PC-3 (cell line): ENCODE data around the gene UBA6. TPM values are rescaled to one million over a fixed set of nuclear protein-coding genes. Genes with fewer than 3 reads are reported as not detected.
A peak's percentile ranks its signal among the peaks of the same experiment; 100 is the strongest.

Source experiments
- ATAC-seq: fragments of 200-7000 bp; cut with Tn5 transposase; 2 replicates; pipeline ENCODE4 v1.9.1; 2020; ENCODE audit warnings: mild to moderate bottlenecking, moderate library complexity
- BruUV-seq: library from RNA; stranded (reverse); fragments of 400-500 nt; replicated peaks from 2 replicates; lab custom pipeline; 2021; lab: Mats Ljungman, UMichigan
- CTCF ChIA-PET: fragments of 300-600 bp; sonication (Branson Sonifier 250); formaldehyde crosslinking; loops from one replicate; lab custom pipeline; 2022; ENCODE audit warnings: antibody characterized with exemption; lab: Charles Lee
- POLR2A ChIA-PET: fragments of 300-600 bp; sonication (Branson Sonifier 250); formaldehyde crosslinking; loops from one replicate; lab custom pipeline; 2022; ENCODE audit warnings: antibody characterized with exemption; ENCODE audit not compliant: unreplicated experiment; lab: Charles Lee
- DNase-seq: peaks from one replicate; pipeline ENCODE4 v3.0.0-alpha.2; 2015
- H2AFZ ChIP-seq: fragments of 300-600 bp; sonication (generic); 2 replicates; pipeline ENCODE4 v1.6.0; 2016; ENCODE audit warnings: antibody characterized with exemption, low read length
- H3F3A ChIP-seq: fragments of 300-600 bp; sonication (generic); one replicate; pipeline ENCODE4 v1.6.0; 2017; ENCODE audit warnings: antibody characterized with exemption, low read length, control low read depth, mild to moderate bottlenecking; ENCODE audit not compliant: unreplicated experiment
- H3K27ac ChIP-seq: fragments of 300-600 bp; sonication (generic); 2 replicates; pipeline ENCODE4 v1.5.1; 2016; ENCODE audit warnings: mild to moderate bottlenecking, low read length
- H3K27me3 ChIP-seq: fragments of 300-600 bp; sonication (generic); 2 replicates; pipeline ENCODE4 v1.6.1; 2016; ENCODE audit warnings: low read length, mixed read lengths
- H3K36me3 ChIP-seq: fragments of 300-600 bp; sonication (generic); 2 replicates; pipeline ENCODE4 v1.6.1; 2016; ENCODE audit warnings: low read depth, mixed run types, low read length, mixed read lengths
- H3K4me1 ChIP-seq: fragments of 300-600 bp; sonication (generic); 2 replicates; pipeline ENCODE4 v1.5.1; 2016; ENCODE audit warnings: low read length; ENCODE audit not compliant: insufficient read depth
- H3K4me2 ChIP-seq: fragments of 300-600 bp; sonication (generic); 2 replicates; pipeline ENCODE4 v1.6.0; 2016; ENCODE audit warnings: low read length
- H3K4me3 ChIP-seq: fragments of 300-600 bp; sonication (generic); 2 replicates; pipeline ENCODE4 v1.5.1; 2016; ENCODE audit warnings: mild to moderate bottlenecking, low read length, mixed read lengths
- H3K79me2 ChIP-seq: fragments of 300-600 bp; sonication (generic); 2 replicates; pipeline ENCODE4 v1.6.1; 2017; ENCODE audit warnings: low read length, mixed read lengths
- H3K9ac ChIP-seq: fragments of 300-600 bp; sonication (generic); 2 replicates; pipeline ENCODE4 v1.6.0; 2016; ENCODE audit warnings: mild to moderate bottlenecking, low read length
- H3K9me2 ChIP-seq: fragments of 300-600 bp; sonication (generic); replicated peaks from 2 replicates; pipeline ENCODE4 v1.6.1; 2016; ENCODE audit warnings: mixed run types, low read length, mixed read lengths
- H3K9me3 ChIP-seq: fragments of 300-600 bp; sonication (generic); 2 replicates; pipeline ENCODE4 v1.6.1; 2016; ENCODE audit warnings: low read length, mixed read lengths
- H4K20me1 ChIP-seq: fragments of 300-600 bp; sonication (generic); 2 replicates; pipeline ENCODE4 v1.6.1; 2016; ENCODE audit warnings: low read length, mixed read lengths
- EZH2 ChIP-seq: fragments of 300-600 bp; sonication (generic); IDR thresholded peaks from one replicate; pipeline ENCODE4 v1.6.1; 2017; ENCODE audit warnings: antibody characterized with exemption, mild to moderate bottlenecking, low read length; ENCODE audit not compliant: unreplicated experiment
- EZH2phosphoT487 ChIP-seq: fragments of 300-600 bp; sonication (generic); IDR thresholded peaks from 2 replicates; pipeline ENCODE4 v1.6.1; 2018; ENCODE audit warnings: mild to moderate bottlenecking, antibody characterized with exemption, low read length, borderline replicate concordance
- intact Hi-C: fragments of 100-400 bp; cut with micrococcal nuclease; formaldehyde crosslinking; loops from 2 replicates; pipeline ENCODE4 v1.9.0; 2023
- total RNA-seq: library from RNA; depleted of rRNA; stranded (reverse); fragments of >200 nt; gene quantifications from 2 replicates; pipeline ENCODE4 v1.2.3, GENCODE V29; 2014
- TF ChIP-seq, protein P1 (sequence below): fragments of 300-600 bp; sonication (generic); conservative IDR thresholded peaks from 2 replicates; pipeline ENCODE4 v1.5.1; 2017; ENCODE audit warnings: antibody characterized with exemption, low read depth, mild to moderate bottlenecking, low read length

The UBA6 gene
- total RNA-seq, 1 experiment from 2014 or later, result 94.6 TPM

GRCh38 chr4:67700116-67700737 lies 728 bp downstream of the UBA6 start:
- H3K4me1 ChIP-seq, result peaks cover 39% of the 10 kb centered on the region
- no peaks in the 10 kb centered on the region for H4K20me1 ChIP-seq
- intact Hi-C loops, result loop anchor here (1.0 to 5.0 kb wide), 2 partner anchors 155 to 172 kb away; partner anchors contain the start of gene CENPC
- peaks cover 10% of the 10 kb centered on the region for H3K36me3 ChIP-seq
- peak overlapping the region; percentile 78 for H3K27ac ChIP-seq
- BruUV-seq, result TSS peak; percentile 56
- no peaks in the 10 kb centered on the region for H3K9me3 ChIP-seq
- TF ChIP-seq, protein P1, sequence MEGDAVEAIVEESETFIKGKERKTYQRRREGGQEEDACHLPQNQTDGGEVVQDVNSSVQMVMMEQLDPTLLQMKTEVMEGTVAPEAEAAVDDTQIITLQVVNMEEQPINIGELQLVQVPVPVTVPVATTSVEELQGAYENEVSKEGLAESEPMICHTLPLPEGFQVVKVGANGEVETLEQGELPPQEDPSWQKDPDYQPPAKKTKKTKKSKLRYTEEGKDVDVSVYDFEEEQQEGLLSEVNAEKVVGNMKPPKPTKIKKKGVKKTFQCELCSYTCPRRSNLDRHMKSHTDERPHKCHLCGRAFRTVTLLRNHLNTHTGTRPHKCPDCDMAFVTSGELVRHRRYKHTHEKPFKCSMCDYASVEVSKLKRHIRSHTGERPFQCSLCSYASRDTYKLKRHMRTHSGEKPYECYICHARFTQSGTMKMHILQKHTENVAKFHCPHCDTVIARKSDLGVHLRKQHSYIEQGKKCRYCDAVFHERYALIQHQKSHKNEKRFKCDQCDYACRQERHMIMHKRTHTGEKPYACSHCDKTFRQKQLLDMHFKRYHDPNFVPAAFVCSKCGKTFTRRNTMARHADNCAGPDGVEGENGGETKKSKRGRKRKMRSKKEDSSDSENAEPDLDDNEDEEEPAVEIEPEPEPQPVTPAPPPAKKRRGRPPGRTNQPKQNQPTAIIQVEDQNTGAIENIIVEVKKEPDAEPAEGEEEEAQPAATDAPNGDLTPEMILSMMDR, result no peak
- TF ChIP-seq EZH2phosphoT487, result no peak
- TF ChIP-seq EZH2, result no peak
- CTCF ChIA-PET, result interaction anchor here (0.5 to 0.7 kb wide), 2 partner anchors 17 to 20 kb away, joined by 3 read pairs; no protein-coding TSS in a partner anchor
- POLR2A ChIA-PET, result interaction anchor here (0.5 kb wide), 1 partner anchor 29 kb away, joined by 9 read pairs; no protein-coding TSS in a partner anchor
- peaks cover 85% of the 10 kb centered on the region for H3K79me2 ChIP-seq
- DNase-seq (peak; percentile 52), ATAC-seq (peak; percentile 35)
- H3K4me3 ChIP-seq, result peak overlapping the region; percentile 86
- H3K9me2 ChIP-seq, result no peaks in the 10 kb centered on the region
- peak overlapping the region; percentile 80 for H2AFZ ChIP-seq
- H3F3A ChIP-seq, result no peaks in the 10 kb centered on the region
- no peaks in the 10 kb centered on the region for H3K27me3 ChIP-seq
- H3K9ac ChIP-seq, result peak overlapping the region; percentile 93
- H3K4me2 ChIP-seq, result peak overlapping the region; percentile 88

GRCh38 chr4:67699603-67700002 lies 1.4 kb downstream of the UBA6 start:
- CTCF ChIA-PET, result interaction anchor here (0.6 to 0.9 kb wide), 2 partner anchors 47 to 170 kb away, joined by 5 to 8 read pairs; no protein-coding TSS in a partner anchor
- Histone ChIP-seq H3K27me3 (no peaks in the 10 kb centered on the region), H3K9me2 (no peaks in the 10 kb centered on the region), H3K9ac (peak overlapping the region; percentile 93), H3K4me1 (peaks cover 45% of the 10 kb centered on the region), H3K27ac (peak overlapping the region; percentile 78), H4K20me1 (no peaks in the 10 kb centered on the region), H3K36me3 (peaks cover 10% of the 10 kb centered on the region), H3K79me2 (peaks cover 87% of the 10 kb centered on the region), H3F3A (no peaks in the 10 kb centered on the region), H3K4me3 (peak overlapping the region; percentile 86), H2AFZ (peak overlapping the region; percentile 80; the same call in 1 of the 2 replicates), H3K9me3 (no peaks in the 10 kb centered on the region), H3K4me2 (peak overlapping the region; percentile 88)
- no peak for TF ChIP-seq EZH2
- ATAC-seq, result no peak
- no peak for DNase-seq
- intact Hi-C loops, result loop anchor here (1.0 to 5.0 kb wide), 2 partner anchors 154 to 173 kb away; partner anchors contain the start of gene CENPC
- POLR2A ChIA-PET, result no interaction called here
- no TSS peak for BruUV-seq

DNA sequence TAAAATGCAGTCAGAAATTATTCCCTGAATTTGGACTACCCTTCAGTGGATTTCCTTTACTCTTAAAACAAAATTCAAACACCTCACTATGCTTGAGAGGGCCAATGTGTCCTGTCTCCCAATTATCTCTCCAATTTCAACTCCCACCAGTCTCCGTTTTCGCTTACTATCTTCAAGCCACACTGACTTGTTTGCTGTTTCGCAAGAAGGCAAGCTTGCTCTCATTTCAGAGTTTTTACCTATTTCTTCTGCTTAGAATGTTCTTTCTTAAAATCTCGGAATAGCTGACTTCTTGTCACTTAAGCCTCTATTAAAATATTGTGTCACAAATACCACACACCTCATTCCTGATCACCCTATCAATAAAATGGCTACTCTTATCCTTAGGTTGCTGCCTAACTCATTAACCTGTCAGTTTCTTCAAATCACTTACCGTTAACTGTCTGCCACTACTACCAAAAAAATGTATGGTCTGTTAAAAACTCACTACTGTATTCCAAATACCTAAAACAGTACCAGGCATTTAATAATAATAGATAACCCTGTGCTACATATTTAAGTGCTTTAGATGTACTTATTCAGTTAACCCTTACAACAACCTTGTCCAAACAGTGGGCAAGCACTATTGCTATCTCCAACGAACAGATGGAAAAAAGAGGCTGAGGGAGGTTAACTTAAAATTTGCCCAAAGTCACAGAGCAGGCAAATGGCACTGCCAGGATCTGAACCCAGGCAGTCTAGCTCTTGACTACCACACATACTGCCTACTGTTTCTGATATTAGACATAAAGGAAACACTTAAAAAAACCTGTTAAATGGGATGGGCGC lies 2.9 kb downstream of the UBA6 start:
- Histone ChIP-seq H3K27me3 (no peaks in the 10 kb centered on the region), H3K79me2 (peaks cover 85% of the 10 kb centered on the region), H3K4me2 (peak overlapping the region; percentile 88), H3K36me3 (peaks cover 13% of the 10 kb centered on the region), H3K4me3 (peak overlapping the region; percentile 86; the same call in 1 of the 2 replicates), H3F3A (no peaks in the 10 kb centered on the region), H2AFZ (no peak overlapping the region), H3K9me3 (no peaks in the 10 kb centered on the region), H3K27ac (no peak overlapping the region), H4K20me1 (no peaks in the 10 kb centered on the region), H3K4me1 (peaks cover 50% of the 10 kb centered on the region), H3K9me2 (no peaks in the 10 kb centered on the region), H3K9ac (no peak overlapping the region)
- intact Hi-C loops, result no loop called here
- BruUV-seq, result TSS peak; percentile 0
- ATAC-seq (no peak), DNase-seq (no peak)
- ChIA-PET POLR2A (no interaction called here), CTCF (no interaction called here)
- TF ChIP-seq EZH2 (no peak), EZH2phosphoT487 (no peak)
- TF ChIP-seq, protein P1, result no peak
